ENCODE data around the gene GPR75.
"Not testable (repeated sequence)": the region's sequence is repeated elsewhere in the genome, so short reads cannot be mapped to it uniquely, and the experiment has no call there.

GPR75 gene

DNA sequence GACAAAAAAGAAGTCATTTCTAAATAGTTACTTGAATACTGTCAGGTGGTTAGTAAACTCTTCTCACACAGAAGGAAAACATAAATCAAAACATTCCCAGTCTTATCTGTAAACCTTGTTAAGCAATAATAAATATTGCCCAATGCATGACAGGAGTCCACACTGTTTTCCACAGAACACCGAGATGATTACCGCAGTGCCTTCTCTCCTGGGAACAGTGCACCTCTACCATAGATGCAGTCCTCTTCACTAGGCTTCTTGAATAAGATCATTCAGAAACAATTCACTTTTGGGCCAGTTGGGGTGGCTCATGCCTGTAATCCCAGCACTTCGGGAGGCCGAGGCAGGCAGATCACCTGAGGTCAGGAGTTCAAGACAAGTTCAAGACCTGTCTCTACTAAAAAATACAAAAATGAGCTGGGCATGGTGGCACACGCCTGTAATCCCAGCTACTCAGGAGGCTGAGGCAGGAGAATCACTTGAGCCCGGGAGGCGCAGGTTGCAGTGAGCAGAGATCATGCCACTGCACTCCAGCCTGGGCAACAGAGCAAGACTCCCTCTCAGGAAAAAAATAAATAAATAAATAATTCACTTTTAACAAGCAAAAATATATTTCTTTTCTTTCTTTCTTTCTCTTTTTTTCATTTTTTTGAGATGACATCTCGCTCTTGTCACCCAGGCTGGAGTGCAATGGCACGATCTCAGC lies 8.6 kb downstream of the GPR75 start:
- DNase-seq = not testable (repeated sequence)

DNA sequence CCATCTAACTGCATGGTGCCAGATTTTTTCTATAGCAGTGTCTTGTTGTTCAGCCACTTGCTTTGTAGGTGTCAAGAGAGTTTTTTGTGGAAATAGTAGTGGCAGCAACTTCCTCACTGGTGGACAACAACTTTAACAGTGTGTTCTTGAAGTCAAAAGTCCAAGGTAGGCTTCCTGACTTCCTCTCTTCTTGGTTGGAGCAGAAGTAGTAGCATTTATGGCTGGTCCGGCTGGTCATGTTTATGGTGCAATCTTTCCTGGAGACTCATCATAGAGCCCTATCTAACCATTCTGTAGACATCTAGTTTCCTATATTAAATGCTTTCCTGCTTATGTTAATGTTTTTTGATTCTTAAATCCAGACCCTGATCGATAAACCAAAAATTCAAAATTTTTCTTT lies 11.7 kb downstream of the GPR75 start:
- DNase-seq = no peak

DNA sequence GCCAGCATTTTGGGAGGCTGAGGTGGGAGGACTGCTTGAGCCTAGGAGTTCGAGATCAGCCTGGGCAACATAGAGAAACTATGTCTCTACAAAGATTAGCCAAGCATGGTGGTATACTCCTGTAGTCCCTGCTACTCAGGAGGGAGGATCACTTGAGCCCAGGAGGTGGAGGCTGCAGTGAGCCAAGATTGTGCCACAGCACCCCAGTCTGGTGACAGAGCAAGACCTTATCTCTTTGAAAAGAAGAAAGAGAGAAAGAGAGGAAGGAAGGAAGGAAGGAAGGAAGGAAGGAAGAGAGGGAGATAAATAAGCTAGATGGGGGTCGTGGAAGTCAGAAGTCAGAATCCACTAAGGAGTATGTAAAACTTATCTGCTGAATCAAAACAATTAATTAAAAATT lies 16.2 kb downstream of the GPR75 start:
- no peak for DNase-seq

DNA sequence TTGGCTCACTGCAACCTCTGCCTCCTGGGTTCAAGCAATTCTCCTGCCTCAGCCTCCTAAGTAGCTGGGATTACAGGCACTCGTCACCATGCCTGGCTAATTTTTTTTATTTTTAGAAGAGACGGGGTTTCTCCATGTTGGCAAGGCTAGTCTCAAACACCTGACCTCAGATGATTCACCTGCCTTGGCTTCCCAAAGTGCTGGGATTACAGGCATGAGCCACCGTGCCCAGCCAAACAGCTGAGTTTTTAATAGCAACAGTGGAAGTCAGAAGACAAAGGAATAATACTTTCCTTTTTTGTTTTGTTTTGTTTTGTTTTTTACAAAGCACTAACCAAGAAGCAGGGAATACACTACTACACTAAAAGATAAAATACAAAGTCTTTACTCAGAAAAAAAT lies 16.9 kb downstream of the GPR75 start:
- DNase-seq = no peak

DNA sequence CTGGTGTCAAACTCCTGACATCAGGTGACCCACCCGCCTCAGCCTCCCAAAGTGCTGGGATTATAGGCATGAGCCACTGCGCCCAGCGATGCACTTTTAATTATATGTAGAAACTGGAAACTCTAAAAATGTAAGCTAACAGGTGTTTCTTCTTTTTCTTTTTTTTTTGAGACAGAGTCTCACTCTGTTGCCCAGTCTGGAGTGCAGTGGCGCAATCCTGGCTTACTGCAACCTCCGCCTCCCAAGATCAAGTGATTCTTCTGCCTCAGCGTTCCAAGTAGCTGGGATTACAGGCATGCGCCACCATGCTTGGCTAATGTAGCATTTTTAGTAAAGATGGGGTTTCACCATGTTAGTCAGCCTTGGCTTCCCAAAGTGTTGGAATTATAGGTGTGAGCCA lies 18.1 kb downstream of the GPR75 start:
- not testable (repeated sequence) for DNase-seq

DNA sequence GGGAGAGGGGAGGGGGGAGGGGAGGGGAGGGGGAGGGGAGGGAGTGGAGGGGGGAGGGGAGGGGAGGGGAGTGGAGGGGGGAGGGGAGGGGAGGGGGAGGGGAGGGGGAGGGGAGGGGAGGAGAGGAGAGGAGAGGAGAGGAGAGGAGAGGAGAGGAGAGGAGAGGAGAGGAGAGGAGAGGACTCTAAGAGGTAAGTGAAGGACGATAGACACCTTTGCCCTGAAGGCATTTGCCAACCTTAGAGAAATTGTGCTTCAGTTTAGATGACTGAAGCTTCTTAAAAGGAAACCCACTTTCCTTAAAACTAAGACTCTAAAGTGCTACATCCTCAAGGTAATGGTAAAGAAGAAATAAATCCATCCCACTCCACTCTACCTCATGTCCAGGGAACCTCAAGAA lies 19.2 kb downstream of the GPR75 start:
- no peak for DNase-seq

DNA sequence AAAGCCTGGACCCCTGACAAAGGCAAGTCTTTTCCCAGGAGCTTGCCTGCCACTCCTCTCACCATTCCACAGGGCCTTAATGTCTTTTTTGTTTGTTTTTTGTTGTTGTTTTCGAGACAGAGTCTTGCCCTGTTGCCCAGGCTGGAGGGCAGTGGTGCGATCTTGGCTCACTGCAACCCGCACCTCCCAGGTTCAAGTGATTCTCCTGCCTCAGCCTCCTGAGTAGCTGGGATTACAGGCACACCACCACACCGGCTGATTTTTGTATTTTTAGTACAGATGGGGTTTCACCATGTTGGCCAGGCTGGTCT lies 29.8 kb downstream of the GPR75 start:
- not testable (repeated sequence) for DNase-seq

DNA sequence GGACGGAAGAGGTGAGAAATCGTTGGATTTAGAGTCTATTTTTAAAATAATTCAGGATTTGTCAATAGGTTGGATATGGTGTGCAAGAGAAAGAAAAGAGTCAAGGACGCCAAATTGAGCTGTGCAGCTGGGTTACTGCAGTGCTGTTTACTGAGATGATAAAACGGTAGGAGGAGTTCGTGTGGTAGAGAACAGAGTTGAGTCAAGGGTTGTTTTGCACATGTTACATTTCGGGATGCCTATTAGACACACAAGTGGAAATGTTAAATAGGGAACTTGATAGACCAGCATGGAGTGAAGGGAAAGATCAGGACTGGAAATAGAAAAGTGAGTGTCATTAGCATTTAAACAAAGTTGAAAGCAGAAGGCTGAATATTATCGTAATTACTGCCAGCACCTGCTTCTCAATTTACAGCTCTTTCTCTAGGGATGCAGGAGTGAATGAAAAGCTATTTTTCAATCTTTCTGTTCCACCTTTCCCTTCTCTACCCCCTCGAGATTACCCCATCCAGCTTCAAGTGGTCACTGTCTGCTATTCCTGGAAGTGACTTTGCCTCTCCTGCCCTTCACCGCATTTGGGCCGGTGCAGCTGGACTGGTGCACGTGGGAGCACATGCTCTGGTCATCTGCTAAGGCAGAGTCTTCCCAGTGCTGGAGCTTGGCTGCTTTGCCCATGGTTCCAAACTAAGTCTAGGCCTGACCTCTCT lies 30.3 kb downstream of the GPR75 start:
- DNase-seq = no peak

DNA sequence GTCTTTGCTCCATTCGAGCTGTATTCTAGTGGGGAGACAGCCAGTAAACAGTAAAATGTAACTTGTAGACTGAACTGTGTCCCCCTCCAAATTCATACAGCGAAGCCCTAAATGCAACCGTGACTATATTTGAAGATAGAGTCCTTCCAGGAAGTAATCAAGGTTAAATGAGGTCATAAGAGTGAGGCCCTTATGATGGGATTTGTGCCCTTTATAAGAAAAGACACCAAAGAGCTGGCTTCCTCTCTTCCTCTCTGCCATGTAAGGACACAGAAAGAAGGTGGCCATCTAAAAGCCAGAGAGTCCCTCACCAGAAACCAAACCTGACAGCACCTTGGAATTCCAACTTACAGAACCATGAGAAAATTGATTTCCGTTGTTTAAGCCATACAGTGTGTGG lies 31.4 kb downstream of the GPR75 start:
- no peak for DNase-seq

DNA sequence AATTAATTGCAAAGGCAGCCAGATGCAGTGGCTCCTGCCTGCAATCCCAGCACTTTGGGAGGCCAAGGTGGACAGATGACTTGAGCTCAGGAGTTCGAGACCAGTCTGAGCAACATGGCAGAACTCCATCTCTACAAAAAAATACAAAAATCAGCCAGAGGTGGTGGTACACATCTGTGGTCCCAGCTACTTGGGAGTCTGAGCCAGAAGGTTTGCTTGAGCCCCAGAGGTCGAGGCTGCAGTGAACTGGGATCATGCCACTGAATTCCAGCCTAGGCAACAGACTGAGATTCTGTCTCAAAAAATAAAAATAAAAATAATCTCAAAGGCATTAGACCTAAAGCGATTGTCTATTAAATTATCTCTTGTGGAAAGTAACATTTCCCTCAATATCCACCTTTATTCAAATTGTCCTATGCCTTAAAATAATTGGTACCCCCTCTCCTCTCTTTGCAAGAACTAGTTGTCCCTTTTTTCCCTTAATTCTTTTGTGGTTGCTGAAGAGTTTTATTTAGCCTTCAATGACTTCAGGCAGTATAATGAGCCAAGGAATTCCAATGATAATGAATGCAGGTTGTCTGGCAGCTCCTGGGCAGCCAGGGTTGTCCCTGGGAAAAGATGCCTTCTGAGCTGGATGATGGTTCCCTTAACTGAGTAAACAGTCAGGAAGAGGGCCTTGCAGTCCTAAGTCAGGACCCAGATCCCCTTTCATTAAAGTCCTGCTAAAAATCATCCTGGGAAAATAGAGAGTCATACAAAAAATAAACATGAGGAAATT lies 32.2 kb downstream of the GPR75 start:
- no peak for DNase-seq

DNA sequence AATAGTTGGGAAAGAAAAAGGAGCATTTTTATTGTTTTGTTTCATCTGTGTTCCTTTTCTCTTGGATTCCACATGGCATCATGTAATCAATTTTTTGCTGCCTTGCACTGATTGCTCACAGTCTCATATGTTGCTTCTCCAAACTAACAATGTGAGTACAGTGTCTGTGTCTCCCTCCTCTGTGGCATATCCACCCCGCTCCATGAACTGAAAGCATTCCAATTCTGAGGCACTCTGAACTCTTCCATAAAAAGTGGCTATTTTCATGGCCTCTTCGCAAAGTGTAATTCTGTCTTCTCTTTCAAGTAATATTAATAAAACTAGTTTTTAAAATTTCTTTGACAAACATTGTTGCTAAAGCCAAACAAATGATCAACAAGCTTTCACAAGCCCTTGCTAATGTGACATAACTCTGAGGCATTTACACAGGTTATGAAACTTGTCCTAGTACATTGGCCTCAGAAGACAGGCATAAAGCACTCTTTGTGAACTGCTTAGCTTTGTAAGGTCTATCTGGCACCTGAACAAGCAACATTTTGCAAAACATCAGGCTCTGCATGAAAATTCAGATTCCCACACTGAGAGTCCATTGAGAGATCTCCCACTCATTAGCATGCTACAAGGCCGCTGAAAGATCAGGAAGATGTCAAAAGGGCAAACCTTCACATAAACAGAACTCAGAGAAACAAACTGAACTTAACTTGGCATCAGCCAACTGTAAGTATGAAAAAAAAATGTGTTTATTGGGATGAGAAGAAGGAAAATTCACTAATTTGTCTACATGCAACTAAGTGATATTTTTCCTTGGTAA lies 33.0 kb downstream of the GPR75 start:
- DNase-seq = no peak

DNA sequence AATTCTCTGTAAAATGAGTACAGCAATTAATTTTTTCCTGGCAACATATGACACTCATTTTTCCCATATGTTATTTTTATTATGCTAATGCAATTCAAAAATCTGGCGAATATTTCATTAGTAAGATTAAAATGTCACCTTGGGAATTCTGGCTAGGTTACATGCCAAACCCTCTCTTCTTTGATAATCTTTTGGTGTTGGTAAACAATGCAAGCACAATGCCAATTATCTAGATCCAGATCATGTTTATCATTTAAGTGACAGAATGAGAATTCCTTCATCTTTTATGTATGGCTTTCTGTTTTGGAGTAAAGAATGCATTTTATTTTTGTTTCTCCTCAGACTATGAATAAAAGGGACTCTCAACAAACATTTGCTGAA lies 33.7 kb downstream of the GPR75 start:
- no peak for DNase-seq

DNA sequence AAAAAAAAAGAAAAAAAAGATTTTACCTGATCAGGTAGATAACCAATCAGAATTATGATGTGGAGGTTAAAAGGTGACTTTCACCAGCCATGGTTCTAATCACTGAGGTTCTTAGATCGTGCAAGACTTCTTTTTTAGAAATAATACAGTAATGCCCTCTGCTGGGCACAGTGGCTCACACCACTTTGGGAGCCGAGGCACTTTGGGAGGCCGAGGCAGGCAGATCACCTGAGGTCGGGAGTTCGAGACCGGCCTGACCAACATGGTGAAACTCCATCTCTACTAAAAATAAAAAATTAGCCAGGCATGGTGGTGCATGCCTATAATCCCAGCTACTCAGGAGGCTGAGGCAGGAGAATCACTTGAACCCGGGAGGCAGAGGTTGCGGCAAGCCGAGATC lies 36.1 kb downstream of the GPR75 start:
- not testable (repeated sequence) for DNase-seq

DNA sequence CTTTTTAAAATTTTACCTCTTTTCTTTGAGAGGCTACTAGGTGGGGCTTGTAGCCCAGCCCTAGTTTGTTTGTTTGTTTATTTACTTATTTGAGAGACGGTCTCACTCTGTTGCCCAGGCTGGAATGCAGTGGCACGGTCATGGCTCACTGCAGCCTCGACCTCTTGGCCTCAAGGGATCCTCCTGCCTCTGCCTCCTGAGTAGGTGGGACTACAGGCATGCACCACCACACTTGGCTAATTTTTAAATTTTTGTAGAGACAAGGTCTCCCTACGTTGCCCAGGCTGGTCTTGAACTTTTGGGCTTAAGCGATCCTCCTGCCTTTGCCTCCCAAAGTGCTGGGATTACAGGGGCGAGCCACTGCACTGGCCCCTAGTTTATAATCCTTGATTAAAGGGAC lies 38.0 kb downstream of the GPR75 start:
- DNase-seq = no peak

DNA sequence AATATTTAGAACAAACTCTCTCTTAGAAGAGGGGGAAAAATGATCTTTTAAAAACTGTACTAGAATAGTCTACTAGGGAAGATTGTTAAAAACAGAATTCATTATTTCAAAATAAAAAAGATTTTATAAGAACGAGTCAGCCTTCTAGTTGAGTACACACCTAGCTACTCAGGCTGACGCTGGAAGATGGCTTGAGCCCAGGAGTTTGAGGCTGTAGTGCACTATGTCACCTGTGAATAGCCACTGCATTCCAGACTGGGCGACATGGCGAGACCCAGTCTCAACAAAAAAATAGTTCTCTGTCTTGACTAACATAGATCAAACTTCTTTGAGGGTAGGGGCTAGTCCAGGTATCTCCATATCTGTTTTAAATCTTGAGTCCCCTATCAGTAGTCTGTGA lies 39.1 kb downstream of the GPR75 start:
- DNase-seq = no peak

DNA sequence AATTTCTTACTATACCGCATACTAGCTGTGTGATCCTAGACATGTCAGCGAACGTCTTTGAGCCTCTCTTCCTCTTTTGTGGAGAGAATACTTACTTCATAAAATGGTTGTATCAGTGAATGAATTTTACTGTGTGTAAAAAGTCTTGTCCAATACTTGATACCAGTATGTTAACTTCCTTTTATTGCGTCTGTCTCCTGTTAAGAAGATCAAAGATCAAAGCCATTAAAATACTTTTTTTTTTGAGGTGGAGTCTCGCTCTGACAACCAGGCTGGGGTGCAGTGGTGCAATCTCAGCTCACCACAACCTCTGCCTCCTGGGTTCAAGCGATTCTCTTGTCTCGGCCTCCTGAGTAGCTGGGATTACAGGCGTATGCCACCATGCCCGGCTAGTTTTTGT lies 39.7 kb downstream of the GPR75 start:
- no peak for DNase-seq

DNA sequence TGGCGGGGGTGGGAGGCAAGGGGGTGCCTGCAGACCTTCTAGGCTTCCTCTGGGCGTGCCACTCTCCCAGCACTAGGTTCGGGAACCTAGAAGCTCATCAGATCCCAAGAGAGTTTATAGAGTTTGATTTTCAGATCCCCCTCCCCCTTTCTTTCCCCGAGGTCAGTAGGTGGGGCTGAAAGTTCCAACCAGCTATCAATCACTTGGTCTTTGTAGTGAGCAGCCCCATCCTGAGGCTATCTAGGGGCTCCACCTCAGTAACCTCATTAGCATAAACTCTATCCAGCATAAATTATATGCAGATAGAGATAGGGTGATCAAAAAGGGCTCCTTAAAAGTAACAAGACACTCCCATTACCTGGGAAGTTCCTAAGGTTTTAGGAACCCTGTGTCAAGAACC lies 40.1 kb downstream of the GPR75 start:
- no peak for DNase-seq

DNA sequence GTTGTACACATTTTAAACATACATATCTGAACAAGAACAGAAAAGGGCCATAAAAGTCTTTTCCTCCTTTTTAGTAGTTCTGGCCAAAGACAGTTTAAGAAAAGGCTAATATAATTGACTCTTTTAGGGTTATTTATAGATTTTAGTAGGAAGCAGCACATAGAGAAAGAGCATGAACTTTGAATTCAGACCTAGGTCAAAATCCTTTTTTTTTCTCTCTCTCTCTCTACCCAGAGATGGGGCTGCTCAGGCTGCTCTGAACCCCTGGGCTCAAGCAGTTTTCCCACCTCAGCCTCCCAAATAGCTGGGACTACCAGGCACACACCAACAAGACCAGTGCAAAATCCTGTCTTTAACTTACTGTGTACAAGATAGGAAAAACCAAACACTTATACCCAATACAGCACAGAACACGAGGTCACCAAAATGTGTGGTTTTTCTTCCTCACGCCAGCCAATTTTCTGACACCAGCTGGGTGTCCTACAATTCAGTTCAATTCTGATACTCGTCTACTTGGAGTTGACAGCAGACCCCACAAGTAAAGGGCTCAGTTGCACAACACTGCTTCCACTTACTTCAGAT lies 40.8 kb downstream of the GPR75 start:
- no peak for DNase-seq

DNA sequence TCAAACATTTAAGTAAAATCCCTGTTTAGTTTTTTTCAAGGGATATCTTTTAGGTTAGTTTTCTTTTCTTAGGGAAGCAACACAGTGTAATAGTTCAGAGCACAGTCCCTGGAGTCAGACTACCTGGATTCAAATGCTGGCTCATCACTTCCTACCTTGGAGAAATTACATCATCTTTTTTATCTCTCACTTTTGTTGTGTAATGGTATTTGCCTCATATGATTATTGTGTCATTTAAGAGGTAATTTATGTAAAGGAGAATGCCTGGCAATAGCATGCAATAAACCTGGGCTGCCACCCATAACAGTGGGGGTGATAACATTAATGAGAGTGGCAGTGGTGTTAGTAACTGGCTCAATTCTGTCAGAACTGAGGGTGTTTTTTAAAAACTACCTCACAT lies 46.6 kb downstream of the GPR75 start:
- no peak for DNase-seq

DNA sequence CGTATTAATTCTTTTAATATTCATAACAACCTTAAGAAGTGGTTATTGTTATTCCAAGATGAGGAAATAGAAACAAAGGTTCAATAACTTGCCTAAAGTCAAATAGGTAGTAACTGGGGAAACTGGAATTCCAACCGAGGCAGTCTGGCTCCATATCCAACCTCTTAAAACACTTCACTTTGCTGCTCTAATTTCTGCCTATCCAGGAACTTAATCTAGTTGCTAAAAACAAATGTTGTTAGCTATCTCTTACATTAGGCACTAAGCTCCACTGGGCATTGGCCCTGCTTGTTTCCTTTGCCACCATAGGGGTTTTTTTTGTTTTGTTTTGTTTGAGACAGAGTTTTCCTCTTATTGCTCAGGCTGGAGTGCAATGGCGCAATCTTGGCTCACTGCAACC lies 48.2 kb downstream of the GPR75 start:
- DNase-seq = no peak
